GM23248 (cell line): ENCODE measurements around the gene DERA.

ENCODE experiments used
- EZH2 ChIP-seq: fragments of 200-600 bp; sonication (generic); IDR thresholded peaks from 2 replicates; pipeline ENCODE4 v1.6.1; 2018; ENCODE audit warnings: antibody characterized with exemption, mild to moderate bottlenecking; ENCODE audit not compliant: insufficient read depth, poor library complexity, severe bottlenecking
- EZH2phosphoT487 ChIP-seq: fragments of 200-600 bp; sonication (generic); IDR thresholded peaks from 2 replicates; pipeline ENCODE4 v1.6.1; 2018; ENCODE audit warnings: antibody characterized with exemption, moderate library complexity, mild to moderate bottlenecking, low read depth; ENCODE audit not compliant: insufficient read depth

GRCh38 chr12:15955281-15955680, 44.1 kb downstream of the DERA start:
- TF ChIP-seq EZH2 (no peak), EZH2phosphoT487 (no peak)
